Lower lobe of right lung (tissue), 2 donors: ENCODE results near the gene ADAT3. TPM values are rescaled to one million over a fixed set of nuclear protein-coding genes. Genes with fewer than 3 reads are reported as not detected.

Experiments
- ATAC-seq, 2 donors: fragments of 200-7000 bp; cut with Tn5 transposase; one replicate each; pipeline ENCODE4 v1.9.1; 2020 to 2022; ENCODE audit warnings: mild to moderate bottlenecking in 2 of 2, moderate library complexity in 2 of 2
- DNase-seq: peaks from one replicate; pipeline ENCODE4 v3.0.0-alpha.2; 2020
- H3K27ac ChIP-seq: fragments of 200-600 bp; one replicate; pipeline ENCODE4 v1.8.0; 2022
- H3K27me3 ChIP-seq: fragments of 200-600 bp; one replicate; pipeline ENCODE4 v1.8.0; 2022; ENCODE audit warnings: low read depth
- H3K36me3 ChIP-seq: fragments of 200-600 bp; one replicate; pipeline ENCODE4 v1.8.0; 2022; ENCODE audit warnings: mild to moderate bottlenecking
- H3K4me1 ChIP-seq: fragments of 200-600 bp; one replicate; pipeline ENCODE4 v1.8.0; 2022
- H3K4me3 ChIP-seq: fragments of 200-600 bp; one replicate; pipeline ENCODE4 v1.8.0; 2022; ENCODE audit warnings: mild to moderate bottlenecking
- H3K9me3 ChIP-seq: fragments of 200-600 bp; one replicate; pipeline ENCODE4 v1.8.0; 2022
- CTCF ChIP-seq: fragments of 200-600 bp; IDR thresholded peaks from one replicate; pipeline ENCODE4 v1.8.0; 2022; ENCODE audit warnings: antibody characterized with exemption, mild to moderate bottlenecking
- intact Hi-C: fragments of 100-400 bp; cut with DNase I; formaldehyde crosslinking; loops from one replicate; pipeline ENCODE4 v1.11.0; 2022
- total RNA-seq: library from RNA; stranded (reverse); fragmentation: NEBNext Ultra II Directional; extraction: Animal tissue kit (Norgen Biotek cat#: 25700); gene quantifications from one replicate; pipeline ENCODE4 v1.2.1, GENCODE V29; 2021
- donor health status: DM: no; HTN: yes; CAD: no; lungs with severe emphysema.

ADAT3 gene
- total RNA-seq, 1 donor from 2014 or later: 6.2 TPM

- Histone ChIP-seq H3K4me3 (no peak overlapping the region), H3K9me3 (no peaks in the 10 kb centered on the region), H3K4me1 (peaks cover 27% of the 10 kb centered on the region), H3K36me3 (peaks cover 5% of the 10 kb centered on the region), H3K27ac (no peak overlapping the region), H3K27me3 (no peaks in the 10 kb centered on the region)
- no peak for TF ChIP-seq CTCF
- intact Hi-C loops: no loop called here
- no peak for ATAC-seq
- DNase-seq: no peak
Measured at GRCh38 chr19:1947651-1948209, 42.5 kb downstream of the ADAT3 start.

- ATAC-seq (no peak), DNase-seq (no peak)
- intact Hi-C loops: no loop called here
- TF ChIP-seq CTCF: no peak
- Histone ChIP-seq H3K27me3 (no peaks in the 10 kb centered on the region), H3K4me1 (peaks cover 10% of the 10 kb centered on the region), H3K27ac (no peak overlapping the region), H3K4me3 (no peak overlapping the region), H3K36me3 (peaks cover 11% of the 10 kb centered on the region), H3K9me3 (no peaks in the 10 kb centered on the region)
Measured at GRCh38 chr19:1949304-1950101, 44.3 kb downstream of the ADAT3 start.

- intact Hi-C loops: no loop called here
- Histone ChIP-seq H3K36me3 (peaks cover 11% of the 10 kb centered on the region), H3K4me1 (no peaks in the 10 kb centered on the region), H3K27me3 (no peaks in the 10 kb centered on the region), H3K4me3 (no peak overlapping the region), H3K27ac (no peak overlapping the region), H3K9me3 (no peaks in the 10 kb centered on the region)
- no peak for ATAC-seq
- TF ChIP-seq CTCF: no peak
- DNase-seq: no peak
Measured at GRCh38 chr19:1950640-1951039, 45.4 kb downstream of the ADAT3 start.

DNA sequence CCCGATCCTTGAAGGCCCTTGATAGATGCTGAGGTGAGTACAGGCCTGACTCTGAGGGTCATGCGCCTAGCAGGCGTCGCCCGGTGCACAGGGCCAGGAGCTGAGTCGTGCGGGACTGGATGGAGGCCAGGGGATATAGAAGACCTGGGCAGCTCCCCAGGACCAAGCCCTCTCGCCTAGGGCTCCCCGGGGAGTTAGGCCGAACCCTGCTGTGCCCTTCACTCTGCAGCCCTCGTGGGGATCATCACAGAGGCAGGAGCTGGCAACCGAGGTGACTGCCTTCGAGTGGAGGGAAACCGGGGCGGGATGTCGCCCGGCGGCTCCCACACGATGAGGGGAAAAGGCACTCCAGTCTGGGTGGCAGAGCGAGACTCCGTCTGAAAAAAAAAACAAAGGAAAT is 47.4 kb downstream of the ADAT3 start:
- peaks cover 11% of the 10 kb centered on the region for H3K36me3 ChIP-seq
- no peak overlapping the region for H3K27ac ChIP-seq
- no peaks in the 10 kb centered on the region for H3K27me3 ChIP-seq
- no peak for ATAC-seq
- DNase-seq: no peak
- no peak overlapping the region for H3K4me3 ChIP-seq
- no peak for TF ChIP-seq CTCF
- intact Hi-C loops: no loop called here
- no peaks in the 10 kb centered on the region for H3K9me3 ChIP-seq
- no peaks in the 10 kb centered on the region for H3K4me1 ChIP-seq

DNA sequence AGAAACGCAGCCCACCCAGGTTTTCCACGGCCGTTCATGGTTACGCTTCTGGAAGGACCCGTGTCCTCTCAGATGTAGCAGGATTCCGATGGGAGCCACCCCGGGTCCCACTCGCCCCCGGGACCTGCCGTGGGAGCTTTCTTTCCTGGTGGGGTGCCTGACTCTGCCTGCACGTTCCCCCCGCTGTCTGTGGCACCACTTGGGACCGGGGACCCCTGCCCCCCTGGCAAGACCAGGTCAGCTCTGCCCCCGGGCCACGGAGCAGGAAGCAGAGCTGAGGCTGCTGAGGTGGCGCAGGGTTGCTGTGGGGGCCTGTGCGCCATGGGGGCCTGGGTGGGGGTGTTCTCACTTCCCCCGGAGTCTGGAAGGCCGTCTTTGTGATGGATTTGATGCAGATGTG is 47.8 kb downstream of the ADAT3 start:
- no peak for TF ChIP-seq CTCF
- Histone ChIP-seq H3K4me3 (no peak overlapping the region), H3K27me3 (no peaks in the 10 kb centered on the region), H3K36me3 (peaks cover 11% of the 10 kb centered on the region), H3K27ac (no peak overlapping the region), H3K4me1 (no peaks in the 10 kb centered on the region), H3K9me3 (no peaks in the 10 kb centered on the region)
- DNase-seq: no peak
- intact Hi-C loops: no loop called here
- no peak for ATAC-seq
